Germinal center (tissue), 1 donor: ENCODE measurements around the gene PRM1.
A peak's percentile ranks its signal among the peaks of the same experiment; 100 is the strongest.

Experiments
- DNase-seq: peaks from one replicate; pipeline ENCODE4 v3.0.0; 2012; ENCODE audit warnings: mixed read lengths, low spot score

PRM1 gene

DNA sequence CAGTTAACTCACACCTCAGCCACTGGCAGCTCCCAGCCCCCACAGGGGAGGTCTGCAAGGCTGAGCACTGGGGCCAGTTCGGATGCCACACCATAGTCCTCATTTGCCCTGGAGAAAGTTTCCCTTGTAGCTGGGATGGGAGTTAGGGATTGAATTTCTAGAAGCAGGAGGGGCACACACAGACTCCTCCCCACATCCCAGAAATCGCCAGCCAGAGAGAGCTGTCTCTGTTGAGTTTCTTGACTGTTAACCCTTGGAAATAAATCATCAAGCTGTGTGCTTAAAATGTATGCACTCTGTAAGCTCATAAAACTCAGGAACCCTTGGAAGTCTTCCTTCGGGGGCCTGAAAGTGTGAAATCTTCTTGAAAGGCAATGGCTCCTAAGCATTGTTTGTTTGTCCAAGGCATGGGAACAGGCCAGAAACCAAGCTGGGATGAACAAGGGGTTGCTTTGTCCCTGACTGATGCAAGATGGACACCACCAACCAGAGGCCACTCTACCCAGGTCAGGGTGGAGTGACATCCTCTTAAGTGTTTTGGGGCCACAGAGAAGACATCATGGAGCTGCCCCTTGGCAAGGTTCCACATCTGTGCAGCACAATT lies 7.3 kb downstream of the PRM1 start:
- DNase-seq = no peak

DNA sequence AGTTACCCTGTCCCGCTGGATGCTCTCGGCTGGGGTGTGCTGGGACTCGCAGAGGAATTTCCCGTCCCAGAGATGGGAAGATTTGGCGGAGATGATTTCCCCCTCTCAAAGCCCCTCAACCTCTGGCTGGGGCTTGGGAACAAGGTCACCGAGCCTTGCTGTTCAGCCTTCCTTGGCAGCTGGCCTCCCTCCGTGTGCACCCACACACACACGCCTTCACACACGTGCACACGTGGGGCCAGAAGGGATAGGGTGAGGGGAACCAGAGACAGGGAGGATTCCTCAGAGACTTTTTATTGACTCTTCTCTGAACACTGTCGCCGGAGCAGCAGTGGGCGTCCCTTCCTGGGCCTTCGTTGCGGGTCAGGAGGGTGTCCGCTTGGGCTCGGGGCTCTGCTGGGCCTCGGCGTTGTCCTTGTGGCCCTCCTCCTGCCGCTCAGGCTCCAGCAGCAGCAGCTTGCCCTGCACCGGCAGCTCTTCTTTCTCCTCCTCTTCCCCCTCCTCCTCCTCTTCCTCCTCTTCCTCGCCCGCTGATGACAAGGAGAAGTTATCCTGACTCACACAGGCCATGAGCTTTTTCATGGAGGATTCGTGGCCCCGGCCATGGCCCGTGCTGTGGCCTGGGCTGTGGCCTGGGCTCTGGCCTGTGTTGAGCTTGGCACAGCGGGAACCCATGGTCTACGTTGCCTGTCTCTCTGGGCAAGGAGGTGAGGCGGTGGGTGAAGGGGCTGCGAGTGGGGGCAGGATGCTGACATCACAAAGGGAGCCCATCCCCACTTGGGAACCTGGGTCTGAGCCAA lies 8.0 kb downstream of the PRM1 start, which contains the start of gene PRM3:
PRM3 (minus strand) TSS at position 709 of the 800 bp plus-strand sequence; CDS start at position 675, 34 bp downstream.
- no peak for DNase-seq

DNA sequence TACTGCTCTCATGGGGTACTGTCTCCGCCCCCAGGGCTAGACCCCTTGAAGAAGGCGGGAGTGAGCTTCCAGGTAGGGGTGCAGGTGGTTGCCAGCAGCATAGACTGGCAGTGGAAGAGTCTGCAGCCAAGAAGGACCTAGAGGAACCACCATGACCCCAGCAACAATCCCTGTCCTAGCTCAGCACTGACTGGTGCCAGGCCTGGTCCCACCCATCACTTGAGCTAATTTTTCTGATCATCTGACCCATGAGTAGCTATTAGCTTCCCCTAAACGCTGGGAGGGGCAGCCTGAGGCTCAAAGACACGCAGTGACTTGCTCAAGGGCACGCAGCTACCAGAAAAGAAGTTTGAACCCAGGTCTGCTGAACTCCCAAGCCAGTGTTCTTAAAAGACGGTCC lies 8.6 kb downstream of the PRM1 start:
- no peak for DNase-seq

DNA sequence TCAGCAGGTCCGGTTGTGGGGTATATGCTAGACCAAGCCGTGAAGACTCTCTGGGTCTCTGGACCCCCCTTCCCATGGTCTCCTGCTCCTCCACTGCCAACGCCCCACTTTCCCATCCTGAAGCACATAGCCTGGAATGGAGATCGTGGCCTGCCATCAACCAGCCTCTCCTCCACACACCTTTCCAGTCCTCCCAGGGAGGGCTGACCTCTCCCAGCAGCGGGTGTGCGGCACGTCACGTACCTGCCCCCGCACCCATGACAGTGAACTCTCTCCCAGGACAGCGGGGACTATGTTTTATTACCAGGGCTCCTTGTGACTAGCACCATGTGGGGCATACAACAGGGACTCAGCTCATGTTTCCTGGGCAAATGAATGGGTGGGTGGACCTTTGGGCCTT lies 9.5 kb downstream of the PRM1 start:
- no peak for DNase-seq

DNA sequence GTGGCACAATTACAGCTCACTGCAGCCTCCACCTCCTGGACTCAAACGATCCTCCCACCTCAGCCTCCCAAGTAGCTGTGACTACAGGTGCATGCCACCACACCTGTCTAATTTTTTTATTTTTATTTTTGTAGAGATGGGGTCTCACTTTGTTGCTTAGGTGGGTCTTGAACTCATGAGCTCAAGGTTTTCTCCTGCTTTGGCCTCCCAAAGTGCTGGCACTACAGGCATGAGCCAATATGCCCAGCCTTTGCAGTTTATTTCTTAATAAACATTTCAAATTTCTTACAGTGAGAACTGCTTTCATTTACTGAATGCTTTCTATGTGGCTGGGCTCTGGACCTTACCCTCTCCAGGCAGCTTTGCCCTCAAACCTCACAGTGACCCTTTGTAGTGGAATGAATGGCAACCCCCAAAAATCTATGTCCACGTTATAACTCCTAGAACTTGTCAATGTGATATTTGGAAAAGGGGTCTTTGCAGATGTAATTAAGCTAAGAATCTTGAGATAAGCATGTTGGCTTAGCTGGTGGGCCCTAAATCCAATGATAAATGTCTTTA lies 10.4 kb downstream of the PRM1 start:
- no peak for DNase-seq

DNA sequence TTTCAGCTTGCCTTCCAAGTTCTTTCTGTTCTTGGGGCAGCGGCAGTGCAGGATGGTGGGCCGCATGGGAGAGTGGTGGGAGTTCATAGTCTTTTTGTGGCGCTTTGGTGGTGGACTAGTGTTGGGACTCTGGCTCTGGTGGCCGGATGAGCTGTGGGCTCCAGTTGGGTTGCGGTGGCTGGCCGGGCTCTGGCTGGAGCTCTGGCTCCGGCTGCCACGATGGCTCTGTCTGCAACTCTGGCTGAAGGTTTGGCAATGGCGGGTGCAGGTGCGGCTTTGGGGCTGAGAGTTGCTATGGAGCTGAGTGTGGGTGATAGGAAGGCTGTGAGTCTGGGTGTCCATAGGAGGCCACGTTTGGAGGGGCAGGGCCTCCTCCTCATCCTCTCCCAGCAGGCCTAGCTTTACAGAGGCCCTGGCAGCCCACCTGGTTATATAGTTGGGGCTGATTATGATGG lies 12.2 kb downstream of the PRM1 start, which contains the start of gene TNP2:
TNP2 (minus strand) TSS at position 405 of the 455 bp plus-strand sequence; CDS start at position 342, 63 bp downstream.
- DNase-seq = no peak

DNA sequence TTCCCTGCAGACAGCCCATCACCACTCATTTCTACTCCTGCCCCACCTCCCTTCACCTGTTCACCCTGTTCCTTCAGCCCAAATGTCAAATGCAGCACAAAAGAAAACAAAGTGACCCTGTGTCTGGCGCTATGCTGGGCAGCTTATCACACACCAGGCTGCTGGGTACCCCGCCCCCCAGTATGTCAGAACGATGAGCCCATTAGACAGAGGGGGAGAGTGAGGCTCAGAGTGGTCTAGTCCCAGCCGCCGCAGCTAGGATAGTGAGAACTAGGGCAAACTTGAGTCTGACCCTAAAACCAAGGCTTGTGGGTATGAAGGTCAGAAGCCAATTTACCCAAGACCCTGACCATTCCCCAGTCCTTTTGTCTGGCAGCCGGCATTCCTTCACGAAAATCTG lies 16.0 kb downstream of the PRM1 start:
- DNase-seq = no peak

DNA sequence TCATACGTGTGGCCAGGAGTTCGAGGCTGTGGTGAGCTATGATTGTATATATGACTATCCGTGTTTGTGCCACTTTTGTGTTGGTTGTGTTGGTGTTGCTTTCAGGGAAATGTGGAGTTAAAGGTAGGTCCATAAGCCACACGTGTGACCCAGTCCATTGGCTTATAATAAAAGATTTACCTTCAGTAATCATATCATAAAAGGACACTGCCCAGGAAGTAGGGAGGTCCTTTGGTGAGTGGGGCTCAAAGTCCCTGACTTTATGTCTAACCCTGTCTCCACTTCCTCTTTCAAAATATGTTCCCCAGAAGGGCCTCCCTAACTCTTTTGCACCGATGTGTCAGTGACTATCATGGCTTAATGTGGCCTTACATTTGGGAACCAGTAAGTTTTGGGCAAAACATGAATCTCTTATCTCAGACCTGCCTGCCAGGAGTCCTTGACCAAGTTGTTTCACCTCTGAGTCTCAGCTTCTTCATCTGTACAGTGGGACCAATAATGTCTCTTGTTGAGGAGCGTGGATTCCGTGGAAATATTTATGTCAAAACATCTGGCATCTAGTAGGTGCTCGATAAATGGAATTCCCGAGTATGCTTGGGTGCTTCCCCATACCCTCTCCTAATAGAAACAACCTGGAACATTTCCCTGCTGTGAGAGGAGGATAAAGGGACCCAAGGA lies 16.8 kb downstream of the PRM1 start:
- DNase-seq = no peak

DNA sequence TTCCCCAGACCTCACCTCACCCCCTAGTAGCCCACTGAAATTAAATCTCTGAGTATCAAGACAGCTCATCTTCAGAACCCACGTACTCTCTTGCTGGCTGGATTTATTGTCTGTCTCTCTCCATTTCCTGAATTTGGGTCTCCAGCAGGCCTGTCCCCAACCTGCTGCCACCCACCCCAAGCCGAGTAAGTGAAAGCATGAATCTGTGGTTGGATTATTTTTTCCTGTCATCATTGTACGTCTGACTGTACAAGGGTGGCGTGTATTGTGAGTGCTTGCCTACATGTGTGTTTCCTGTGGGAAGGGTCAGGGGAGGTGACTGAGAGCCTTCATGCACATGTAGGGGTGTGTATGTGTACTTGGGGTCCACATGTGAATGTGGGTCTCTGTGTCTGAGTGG lies 17.4 kb downstream of the PRM1 start:
- no peak for DNase-seq

DNA sequence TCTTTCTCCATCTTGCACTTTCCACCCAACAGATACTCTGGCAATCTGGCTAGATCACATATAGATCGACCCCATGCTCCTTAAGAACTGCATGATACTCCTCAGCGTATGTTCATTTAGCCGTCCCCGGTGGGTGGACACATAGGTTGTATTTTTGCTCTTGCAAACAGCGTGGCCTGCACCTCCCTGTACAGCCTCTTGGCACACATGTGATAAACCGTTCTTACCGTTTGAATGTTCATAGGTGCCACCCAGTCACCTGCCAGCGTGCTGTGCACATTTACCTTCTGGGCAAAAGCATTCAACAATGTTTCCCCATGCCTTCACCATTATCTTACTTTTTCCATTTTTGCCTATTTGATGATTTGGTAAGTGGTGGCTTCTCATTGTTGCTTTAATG lies 18.2 kb downstream of the PRM1 start:
- DNase-seq = no peak

DNA sequence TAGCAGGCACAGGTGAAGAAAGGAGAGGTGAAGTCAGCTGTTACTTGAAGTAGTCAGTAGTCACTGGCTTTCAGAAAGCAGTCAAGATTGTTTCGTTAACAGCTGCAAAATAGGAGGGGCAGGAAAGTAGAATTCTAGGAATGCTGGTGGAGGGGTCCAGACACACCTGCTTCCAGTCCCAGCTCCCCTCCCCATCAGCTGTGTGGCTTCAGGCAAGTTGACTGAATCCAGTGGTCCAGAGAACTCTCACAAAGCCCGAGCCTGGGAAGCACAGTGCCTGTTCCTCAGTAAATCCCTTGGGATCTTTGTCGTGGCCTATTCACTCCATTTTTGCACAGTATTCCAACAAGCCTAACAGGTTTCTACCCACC lies 20.5 kb downstream of the PRM1 start:
- DNase-seq = no peak

DNA sequence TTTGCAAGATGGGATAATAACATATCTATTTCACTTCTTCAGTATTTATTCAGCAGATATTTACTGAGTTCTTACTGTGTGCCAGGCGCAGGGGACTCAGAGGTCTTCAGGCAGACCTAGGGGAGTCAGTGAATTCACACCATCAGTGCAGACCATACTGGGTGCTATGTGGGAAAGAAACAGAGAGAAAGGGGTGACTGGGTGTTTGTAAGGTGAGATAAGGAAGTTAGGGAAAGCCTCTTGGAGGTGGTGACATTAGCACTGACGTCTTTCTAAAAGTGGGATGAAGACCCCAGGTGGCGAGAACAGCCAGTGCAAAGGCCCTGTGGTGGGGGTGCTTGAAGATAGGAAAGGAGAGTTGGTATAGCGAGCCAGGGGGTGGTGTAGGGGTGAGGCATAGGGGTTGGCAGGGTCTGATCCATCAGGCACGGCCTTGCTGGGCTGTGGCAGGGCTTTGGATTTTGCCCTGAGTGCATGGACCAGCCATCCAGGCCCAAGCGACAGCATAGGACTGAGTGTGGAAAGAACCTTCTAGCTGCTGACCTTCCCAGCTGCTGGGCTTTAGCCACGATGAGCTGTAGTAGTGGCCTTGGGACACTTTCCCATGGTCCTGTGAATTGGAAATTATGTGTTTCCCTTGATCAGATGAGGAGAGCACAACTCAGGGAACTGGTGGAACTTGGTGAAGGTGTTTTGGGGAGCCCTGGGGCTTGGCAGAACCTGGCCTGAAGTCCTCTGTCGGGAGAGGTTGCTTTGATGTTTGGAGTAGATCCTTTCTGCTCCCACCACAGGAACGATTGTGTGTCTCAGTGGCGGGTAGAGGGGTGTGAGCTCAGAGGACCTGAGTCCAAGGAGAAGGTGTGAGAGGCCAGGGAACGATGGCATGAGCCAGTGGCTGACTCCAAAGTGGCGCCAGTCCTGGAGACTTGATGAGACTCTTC lies 21.2 kb downstream of the PRM1 start:
- DNase-seq = no peak

DNA sequence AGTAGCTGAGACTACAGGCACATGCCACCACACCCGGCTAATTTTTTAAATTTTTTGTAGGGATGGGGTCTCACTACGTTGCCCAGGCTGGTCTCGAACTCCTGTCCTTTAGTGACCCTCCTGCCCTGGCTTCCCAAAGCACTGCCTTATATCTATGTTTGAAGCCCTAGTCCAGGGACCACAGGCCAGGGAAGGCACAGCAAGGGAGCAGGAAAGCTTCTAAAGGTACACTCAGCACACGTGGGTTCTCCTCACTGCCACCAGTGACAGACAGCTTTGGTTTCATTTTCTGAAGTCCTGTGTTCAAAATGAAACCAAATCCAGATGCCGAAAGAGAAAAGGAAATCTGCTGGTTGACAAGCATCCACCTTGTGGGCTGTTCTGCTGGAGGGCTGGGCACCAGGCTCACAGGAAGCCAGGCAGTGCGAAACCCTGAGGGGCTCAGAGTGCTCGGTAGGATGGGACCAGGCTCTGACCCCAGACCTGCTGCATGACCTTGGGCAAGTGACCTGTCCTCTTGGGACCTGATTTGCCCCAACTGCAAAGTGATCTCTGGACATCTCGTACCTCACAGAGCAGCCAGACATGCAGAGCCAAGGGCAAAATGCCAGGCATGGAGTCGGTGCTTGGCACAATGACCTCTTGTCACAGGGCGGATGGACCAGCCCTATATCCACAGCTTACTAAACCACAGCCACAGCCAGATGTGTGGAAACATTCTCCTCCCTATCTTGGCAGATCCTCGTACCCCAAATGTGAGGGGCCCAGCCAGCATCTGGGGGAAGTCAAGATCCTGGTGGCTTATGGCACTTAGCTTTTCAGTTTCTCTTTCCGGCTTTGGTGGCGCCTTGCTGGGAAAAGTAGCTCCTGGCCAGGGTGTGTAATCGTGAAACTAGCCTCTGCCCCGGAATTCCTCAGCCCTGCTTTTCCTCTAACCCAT lies 22.3 kb downstream of the PRM1 start:
- DNase-seq = peak; percentile 68

DNA sequence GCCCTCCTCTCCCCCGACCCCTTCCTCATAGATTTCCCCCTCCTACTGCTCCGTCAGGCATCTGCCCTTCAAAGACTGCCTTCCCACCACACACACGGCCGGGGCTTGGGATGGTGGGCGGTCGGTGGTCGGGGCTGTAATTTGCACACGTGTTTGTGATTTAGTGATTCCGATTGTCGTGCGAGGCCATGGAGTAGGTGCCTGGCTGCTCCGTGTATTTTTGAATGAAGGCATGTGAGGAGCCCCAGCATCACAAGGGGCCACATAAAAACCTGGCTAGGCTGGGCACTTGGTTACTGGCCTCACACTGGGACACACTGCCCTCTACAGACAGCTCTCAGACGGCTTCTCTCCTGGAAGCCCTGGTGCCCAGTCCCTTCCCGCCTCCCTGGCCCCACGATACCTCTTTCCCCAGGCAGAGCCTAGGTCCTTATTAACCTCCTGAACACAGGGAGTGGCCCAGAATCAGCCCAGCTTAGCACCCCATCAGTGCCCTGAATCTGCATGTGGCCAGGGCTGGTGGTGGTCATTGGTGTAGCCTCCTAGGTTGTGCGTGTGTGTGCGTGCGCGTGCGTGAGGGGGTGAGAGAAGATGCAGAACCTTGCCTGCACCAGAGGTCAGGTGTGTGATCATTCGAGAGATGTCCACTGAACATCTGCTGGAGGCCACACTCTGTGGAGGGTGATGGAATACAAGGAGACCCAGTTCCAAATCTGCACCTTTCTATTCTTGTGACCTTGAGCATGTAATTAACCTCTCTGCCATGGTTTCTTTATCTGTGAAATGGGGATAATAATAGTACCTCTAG lies 23.8 kb downstream of the PRM1 start:
- DNase-seq = peak; percentile 63

DNA sequence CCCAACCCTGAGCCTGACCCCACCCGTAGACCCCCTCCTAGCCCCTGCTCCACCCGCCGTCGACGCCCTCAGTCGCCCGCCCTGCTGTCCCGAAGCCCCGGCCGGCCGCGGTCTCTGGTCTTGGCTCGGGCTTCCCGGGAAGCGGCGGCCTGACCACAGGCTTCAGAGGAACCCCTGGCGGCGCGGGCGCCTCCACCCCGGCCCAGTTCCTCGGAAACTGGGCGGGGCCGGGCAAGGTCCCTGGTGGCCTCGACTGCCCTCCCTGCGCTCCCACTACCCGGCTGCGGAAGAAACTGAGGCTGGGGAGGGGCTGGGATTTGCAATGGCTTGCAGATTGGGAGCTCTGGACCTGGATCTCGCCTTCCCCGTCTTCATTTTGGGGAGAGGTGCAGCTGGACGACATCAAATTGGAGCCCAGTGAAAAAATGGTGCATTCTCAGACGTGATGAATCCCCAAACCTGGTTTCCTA lies 24.4 kb downstream of the PRM1 start:
- no peak for DNase-seq

DNA sequence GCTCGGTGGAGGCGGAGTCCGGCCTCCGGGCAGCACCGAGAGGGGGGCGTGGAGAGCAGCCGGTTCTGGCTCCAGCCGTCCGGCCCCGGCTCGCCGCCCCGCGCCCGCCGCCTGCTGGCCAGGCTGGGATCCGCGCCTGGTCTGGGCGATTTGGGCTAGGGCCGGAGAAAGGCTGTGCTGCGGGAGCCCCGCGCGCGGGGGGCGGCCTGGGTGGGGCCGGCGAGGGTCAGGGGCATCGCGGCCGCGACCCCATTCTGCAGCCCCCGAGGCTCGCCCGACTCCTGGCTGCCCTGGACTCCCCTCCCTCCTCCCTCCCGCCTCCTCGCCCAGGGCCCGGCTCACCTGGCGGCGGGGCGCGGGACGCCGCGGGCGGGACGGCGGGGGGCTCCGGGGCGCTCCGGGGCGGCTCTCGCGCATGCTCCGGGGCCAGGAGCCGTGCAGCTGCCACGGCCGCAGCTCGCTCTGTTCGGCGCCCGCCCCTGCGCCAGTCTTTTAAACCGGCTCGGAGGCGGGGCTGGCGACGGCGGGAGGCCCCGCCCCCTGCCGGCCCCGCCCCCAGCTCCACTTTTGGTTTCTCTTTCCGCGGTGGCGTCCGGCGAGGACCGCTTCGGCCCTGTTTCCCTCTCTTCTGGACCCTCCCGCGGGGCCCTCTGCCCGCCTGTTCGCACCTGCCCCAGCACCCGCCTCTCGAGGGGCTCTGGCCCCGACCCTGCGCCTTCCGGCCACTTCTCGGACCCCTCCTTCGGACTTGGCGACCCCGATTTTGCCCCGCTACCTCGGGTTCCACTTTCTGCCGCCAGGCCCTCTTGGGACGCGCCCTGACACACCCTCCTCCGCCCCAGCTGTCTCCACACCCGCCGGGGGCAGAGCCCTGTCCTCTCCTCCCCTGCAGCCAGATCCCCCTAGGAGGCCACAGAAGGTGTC lies 25.1 kb downstream of the PRM1 start, which contains the start of gene SOCS1:
SOCS1 (minus strand) TSS at position 468 of the 924 bp plus-strand sequence. CDS start 726 bp downstream, outside the sequence.
- DNase-seq = peak; percentile 91

DNA sequence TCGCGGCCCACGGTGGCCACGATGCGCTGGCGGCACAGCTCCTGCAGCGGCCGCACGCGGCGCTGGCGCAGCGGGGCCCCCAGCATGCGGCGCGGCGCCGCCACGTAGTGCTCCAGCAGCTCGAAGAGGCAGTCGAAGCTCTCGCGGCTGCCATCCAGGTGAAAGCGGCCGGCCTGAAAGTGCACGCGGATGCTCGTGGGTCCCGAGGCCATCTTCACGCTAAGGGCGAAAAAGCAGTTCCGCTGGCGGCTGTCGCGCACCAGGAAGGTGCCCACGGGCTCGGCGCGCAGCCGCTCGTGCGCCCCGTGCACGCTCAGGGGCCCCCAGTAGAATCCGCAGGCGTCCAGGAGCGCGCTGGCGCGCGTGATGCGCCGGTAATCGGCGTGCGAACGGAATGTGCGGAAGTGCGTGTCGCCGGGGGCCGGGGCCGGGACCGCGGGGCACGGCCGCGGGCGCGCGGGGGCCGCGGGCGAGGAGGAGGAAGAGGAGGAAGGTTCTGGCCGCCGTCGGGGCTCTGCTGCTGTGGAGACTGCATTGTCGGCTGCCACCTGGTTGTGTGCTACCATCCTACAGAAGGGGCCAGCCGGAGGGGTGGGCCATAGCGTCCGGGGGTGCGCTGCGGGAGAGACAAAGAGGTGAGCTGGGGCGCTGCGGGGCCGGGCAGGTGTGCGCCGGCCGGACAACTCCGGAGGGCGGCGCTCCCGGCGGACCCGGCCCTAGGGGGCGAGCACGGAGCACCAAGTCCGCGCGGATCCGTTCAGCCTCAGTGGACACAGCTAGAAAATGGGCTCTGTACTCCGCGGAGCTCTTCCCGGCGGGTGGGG lies 26.0 kb downstream of the PRM1 start:
- peak; percentile 61 for DNase-seq
